Activated CD8-positive, alpha-beta T cell treated with anti-CD3 and anti-CD28 coated beads for 36 hours (primary cell): ENCODE measurements around the gene LPGAT1. TPM values are rescaled to one million over a fixed set of nuclear protein-coding genes. Genes with fewer than 3 reads are reported as not detected.

ENCODE experiments used
- ATAC-seq: fragments of 200-7000 bp; cut with Tn5 transposase; one replicate; pipeline ENCODE4 v1.10.0; 2021; ENCODE audit warnings: mild to moderate bottlenecking, moderate library complexity
- CTCF ChIA-PET: fragments of 350-600 bp; sonication (Branson Sonifier 250); formaldehyde crosslinking; loops from one replicate; lab custom pipeline; 2021; ENCODE audit warnings: antibody characterized with exemption; lab: Charles Lee
- POLR2A ChIA-PET: fragments of 350-600 bp; sonication (Branson Sonifier 250); formaldehyde crosslinking; loops from one replicate; lab custom pipeline; 2021; ENCODE audit warnings: antibody characterized with exemption; lab: Charles Lee
- DNase-seq: peaks from one replicate; pipeline ENCODE4 v3.0.0-alpha.2; 2020
- H3K27ac Mint-ChIP-seq: one replicate; pipeline ENCODE4 v1.8.0; 2021; ENCODE audit warnings: mild to moderate bottlenecking, mixed read lengths
- H3K27me3 Mint-ChIP-seq: one replicate; pipeline ENCODE4 v1.8.0; 2021; ENCODE audit warnings: mixed read lengths
- H3K36me3 Mint-ChIP-seq: one replicate; pipeline ENCODE4 v1.8.0; 2021; ENCODE audit warnings: low read depth, mixed read lengths
- H3K4me1 Mint-ChIP-seq: one replicate; pipeline ENCODE4 v1.8.0; 2021; ENCODE audit warnings: low read depth, mixed read lengths
- H3K4me3 Mint-ChIP-seq: one replicate; pipeline ENCODE4 v1.8.0; 2021; ENCODE audit warnings: mild to moderate bottlenecking, moderate library complexity, mixed read lengths
- H3K9me3 Mint-ChIP-seq: one replicate; pipeline ENCODE4 v1.8.0; 2021; ENCODE audit warnings: mixed read lengths
- CTCF ChIP-seq: fragments of 200-600 bp; IDR thresholded peaks from one replicate; pipeline ENCODE4 v1.8.0; 2022; ENCODE audit warnings: antibody characterized with exemption, mild to moderate bottlenecking
- intact Hi-C: fragments of 100-400 bp; cut with micrococcal nuclease; formaldehyde crosslinking; loops from one replicate; pipeline ENCODE4 v1.10.0; 2022
- total RNA-seq, 2 experiments: library from RNA; stranded (reverse); gene quantifications; one replicate each; pipeline ENCODE4 v1.2.3, GENCODE V29; 2021

The LPGAT1 gene
- total RNA-seq, result 10 to 100 TPM; 16.5 to 16.7 TPM

DNA sequence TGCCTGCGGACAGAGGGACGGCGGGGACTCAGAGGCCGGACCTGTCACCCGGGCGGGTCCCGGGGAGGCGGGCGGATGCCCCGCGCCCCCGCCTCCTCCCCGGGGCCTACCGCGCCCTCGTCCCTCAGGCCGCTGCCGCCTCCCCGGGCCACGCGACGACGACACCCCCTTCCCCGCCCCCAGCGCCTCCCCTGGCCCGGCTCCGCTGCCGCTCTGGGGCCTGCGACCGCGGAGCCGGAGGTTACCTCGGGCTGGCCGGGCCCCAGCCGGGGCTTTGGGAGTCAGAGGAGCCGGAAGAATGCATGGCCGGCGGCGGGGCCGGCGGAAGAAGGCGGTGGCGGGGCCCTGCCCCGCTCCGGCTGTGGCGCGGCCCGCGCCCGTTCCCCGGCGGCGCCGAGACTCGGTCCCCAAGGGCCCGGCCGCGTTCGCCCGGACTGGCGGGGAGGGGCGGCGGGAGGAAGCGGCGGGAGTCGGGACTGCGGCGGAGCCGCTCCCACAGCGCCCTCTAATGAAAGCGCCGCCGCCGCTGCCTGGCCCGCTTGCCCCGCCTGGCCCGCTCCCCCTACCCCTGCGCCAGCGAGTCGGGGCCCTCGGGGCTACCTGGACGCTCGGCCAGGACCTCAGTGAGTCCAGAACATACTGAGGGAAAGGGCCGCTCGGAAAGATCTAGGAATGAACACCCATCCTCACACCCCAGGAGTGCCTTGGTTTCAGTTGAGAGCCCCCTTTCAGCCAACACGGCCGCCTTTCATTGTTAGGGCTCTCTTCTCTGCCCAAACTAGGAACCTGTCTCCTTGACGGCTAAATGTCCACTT, at the start of gene LPGAT1:
LPGAT1 (minus strand) TSS at position 436 of the 815 bp plus-strand sequence. CDS start 1,467 bp downstream, outside the sequence.
- no peaks in the 10 kb centered on the region for H3K27me3 Mint-ChIP-seq
- peak; percentile 66 for TF ChIP-seq CTCF
- POLR2A ChIA-PET, result no interaction called here
- CTCF ChIA-PET, result interaction anchor here (1.0 to 2.0 kb wide), 3 partner anchors 8 to 150 kb away, joined by 4 to 6 read pairs (median 5); no protein-coding TSS in a partner anchor
- peak within 1 kb of the TSS; percentile 75 for H3K4me3 Mint-ChIP-seq
- H3K27ac Mint-ChIP-seq, result peak within 1 kb of the TSS; percentile 86
- intact Hi-C loops, result loop anchor here (5.0 kb wide), 4 partner anchors 93 to 207 kb away; partner anchors contain the start of genes DTL and INTS7
- ATAC-seq, result peak; percentile 74
- peaks cover 3% of the 10 kb centered on the region for H3K36me3 Mint-ChIP-seq
- no peaks in the 10 kb centered on the region for H3K9me3 Mint-ChIP-seq
- H3K4me1 Mint-ChIP-seq, result peaks cover 61% of the 10 kb centered on the region
- DNase-seq, result peak; percentile 74

GRCh38 chr1:211879475-211879874, 48.9 kb upstream of the LPGAT1 start:
- CTCF ChIA-PET, result interaction anchor here (1.0 kb wide), 1 partner anchor 37 kb away, joined by 3 read pairs; no protein-coding TSS in a partner anchor

DNA sequence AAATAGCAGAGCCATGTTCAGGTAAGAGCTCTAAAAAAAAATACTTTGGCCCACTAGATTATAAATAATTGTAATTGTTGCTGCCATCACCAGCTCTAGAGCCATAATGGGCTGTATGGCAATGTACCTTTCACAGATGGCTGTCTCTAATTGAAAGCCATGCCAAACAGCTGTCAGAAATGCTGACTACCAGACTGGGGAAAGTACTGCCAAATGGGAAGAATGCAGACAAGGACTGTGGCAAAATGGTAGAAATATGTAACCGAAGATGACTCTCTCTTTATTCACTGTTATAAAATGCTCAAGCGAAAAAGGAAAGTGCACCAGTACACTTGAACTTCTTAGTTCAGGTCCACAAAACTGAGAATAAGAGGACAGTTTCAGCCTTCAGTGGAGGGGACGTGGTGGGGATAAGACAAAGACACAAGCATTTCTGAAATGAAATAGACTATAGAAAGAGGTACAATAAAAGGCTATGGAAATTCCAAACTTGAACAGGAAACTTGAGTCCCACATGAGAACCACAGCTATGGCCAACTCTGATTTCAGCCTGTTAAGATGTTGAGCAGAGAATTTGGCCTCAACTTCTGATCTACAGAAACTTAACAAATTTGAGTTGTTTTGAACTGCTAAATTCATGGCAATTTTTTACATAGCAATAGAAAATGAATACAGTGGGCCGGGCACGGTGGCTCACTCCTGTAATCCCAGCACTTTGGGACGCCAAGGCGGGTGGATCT, 46.5 kb upstream of the LPGAT1 start:
- Mint-ChIP-seq H3K4me1 (no peaks in the 10 kb centered on the region), H3K27ac (no peak overlapping the region), H3K36me3 (no peaks in the 10 kb centered on the region), H3K27me3 (peaks cover 1% of the 10 kb centered on the region), H3K9me3 (peaks cover 2% of the 10 kb centered on the region), H3K4me3 (no peak overlapping the region)
- no peak for DNase-seq
- no peak for TF ChIP-seq CTCF
- ChIA-PET POLR2A (no interaction called here), CTCF (no interaction called here)
- ATAC-seq, result no peak
- intact Hi-C loops, result no loop called here

More at GRCh38 chr1:211879475-211879874, 48.9 kb upstream of the LPGAT1 start:
- no peak for TF ChIP-seq CTCF
- Mint-ChIP-seq H3K4me1 (peaks cover 6% of the 10 kb centered on the region), H3K27me3 (peaks cover 1% of the 10 kb centered on the region), H3K27ac (no peak overlapping the region), H3K4me3 (no peak overlapping the region), H3K36me3 (no peaks in the 10 kb centered on the region), H3K9me3 (peaks cover 2% of the 10 kb centered on the region)
- intact Hi-C loops, result no loop called here
- DNase-seq, result no peak
- POLR2A ChIA-PET, result no interaction called here
- ATAC-seq, result no peak

DNA sequence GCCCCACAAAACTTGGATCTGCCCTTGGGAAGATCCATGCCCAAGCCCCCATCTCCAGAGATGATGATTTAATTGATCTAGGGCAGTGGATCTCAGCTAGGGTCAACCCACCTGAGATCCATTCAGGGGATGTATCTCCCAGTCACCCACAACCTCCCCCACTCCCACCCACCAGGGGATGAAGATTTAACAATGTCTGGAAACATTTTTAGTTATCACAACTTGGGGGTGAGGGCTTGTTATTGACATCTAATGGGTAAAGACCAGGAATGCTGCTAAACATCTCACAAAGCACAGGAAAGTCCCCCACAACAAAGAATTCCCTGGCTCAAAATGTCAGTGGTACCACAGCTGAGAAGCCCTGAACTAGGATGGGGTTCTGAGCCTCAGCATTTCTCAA, 45.0 kb upstream of the LPGAT1 start:
- H3K4me1 Mint-ChIP-seq, result no peaks in the 10 kb centered on the region
- no peak overlapping the region for H3K27ac Mint-ChIP-seq
- H3K27me3 Mint-ChIP-seq, result peaks cover 1% of the 10 kb centered on the region
- CTCF ChIA-PET, result no interaction called here
- intact Hi-C loops, result no loop called here
- no peaks in the 10 kb centered on the region for H3K9me3 Mint-ChIP-seq
- no peak overlapping the region for H3K4me3 Mint-ChIP-seq
- no peak for ATAC-seq
- no peak for TF ChIP-seq CTCF
- DNase-seq, result no peak
- POLR2A ChIA-PET, result no interaction called here
- no peaks in the 10 kb centered on the region for H3K36me3 Mint-ChIP-seq
